Thoracic aorta (tissue), 2 donors: ENCODE data around the gene HSBP1. TPM values are rescaled to one million over a fixed set of nuclear protein-coding genes. Genes with fewer than 3 reads are reported as not detected.

ENCODE experiments used
- ATAC-seq: fragments of 150-250 bp; one replicate; pipeline ENCODE4 v1.8.0; 2017; ENCODE audit warnings: low read depth; ENCODE audit not compliant: insufficient number of reproducible peaks, low FRiP score
- DNase-seq: peaks from one replicate; pipeline ENCODE4 v3.0.0-alpha.2; 2020; ENCODE audit warnings: low spot score
- H3K27ac ChIP-seq, 2 donors: fragments of 200-600 bp; sonication (generic); 1 replicate in 1 of 2; 2 replicates in 1 of 2; pipeline ENCODE4 v1.5.1; 2016; ENCODE audit warnings: mild to moderate bottlenecking in 2 of 2, moderate library complexity in 2 of 2
- H3K27me3 ChIP-seq: fragments of 200-600 bp; sonication (generic); replicated peaks from 2 replicates; pipeline ENCODE4 v1.6.0; 2016; ENCODE audit warnings: mild to moderate bottlenecking; ENCODE audit not compliant: insufficient read depth
- H3K36me3 ChIP-seq: fragments of 200-600 bp; sonication (generic); one replicate; pipeline ENCODE4 v1.5.1; 2016
- H3K4me1 ChIP-seq, 2 donors: fragments of 200-600 bp; sonication (generic); 1 replicate in 1 of 2; 2 replicates in 1 of 2; pipeline versions ENCODE4 v1.5.1 to v1.6.0; 2016; ENCODE audit warnings: low read depth in 2 of 2, mild to moderate bottlenecking in 1 of 2; ENCODE audit not compliant: control insufficient read depth in 1 of 2
- H3K4me3 ChIP-seq: fragments of 200-600 bp; sonication (generic); 2 replicates; pipeline ENCODE4 v1.5.1; 2016; ENCODE audit warnings: mild to moderate bottlenecking
- H3K9me3 ChIP-seq: fragments of 200-600 bp; sonication (generic); 2 replicates; pipeline ENCODE4 v1.5.1; 2016
- CTCF ChIP-seq: fragments of 200-600 bp; sonication (generic); IDR thresholded peaks from one replicate; pipeline ENCODE4 v1.5.1; 2019; ENCODE audit warnings: antibody characterized with exemption
- total RNA-seq, 2 donors: library from RNA; depleted of rRNA; stranded (reverse); fragments of >200 nt; gene quantifications; one replicate each; pipeline versions ENCODE4 v1.1.0 to v1.2.3, GENCODE V29; 2016

The HSBP1 gene
- total RNA-seq, 2 donors from 2014 or later, result 11.0 to 15.0 TPM

GRCh38 chr16:83830091-83830768 is 22.5 kb downstream of the HSBP1 start:
- ATAC-seq (no peak), DNase-seq (no peak)
- Histone ChIP-seq H3K4me1 (no peaks in the 10 kb centered on the region), H3K9me3 (no peaks in the 10 kb centered on the region), H3K36me3 (no peaks in the 10 kb centered on the region), H3K27ac (no peak overlapping the region), H3K27me3 (no peaks in the 10 kb centered on the region), H3K4me3 (no peak overlapping the region)
- no peak for TF ChIP-seq CTCF

- no peaks in the 10 kb centered on the region for H3K36me3 ChIP-seq
- no peaks in the 10 kb centered on the region for H3K9me3 ChIP-seq
- H3K27me3 ChIP-seq, result no peaks in the 10 kb centered on the region
- no peak overlapping the region for H3K27ac ChIP-seq
- no peaks in the 10 kb centered on the region for H3K4me1 ChIP-seq
- no peak for ATAC-seq
- no peak for TF ChIP-seq CTCF
- no peak overlapping the region for H3K4me3 ChIP-seq
- DNase-seq, result no peak
Measured at GRCh38 chr16:83830769-83831455, 23.1 kb downstream of the HSBP1 start.

- TF ChIP-seq CTCF, result no peak
- ATAC-seq (no peak), DNase-seq (no peak)
- Histone ChIP-seq H3K4me1 (no peaks in the 10 kb centered on the region), H3K36me3 (no peaks in the 10 kb centered on the region), H3K9me3 (no peaks in the 10 kb centered on the region), H3K27ac (no peak overlapping the region), H3K4me3 (no peak overlapping the region), H3K27me3 (no peaks in the 10 kb centered on the region)
Measured at GRCh38 chr16:83831456-83831987, 23.7 kb downstream of the HSBP1 start.

GRCh38 chr16:83833921-83834320 is 26.1 kb downstream of the HSBP1 start:
- no peaks in the 10 kb centered on the region for H3K4me1 ChIP-seq
- no peaks in the 10 kb centered on the region for H3K9me3 ChIP-seq
- ATAC-seq (no peak), DNase-seq (no peak)
- H3K36me3 ChIP-seq, result no peaks in the 10 kb centered on the region
- TF ChIP-seq CTCF, result no peak
- no peaks in the 10 kb centered on the region for H3K27me3 ChIP-seq
- no peak overlapping the region for H3K27ac ChIP-seq
- no peak overlapping the region for H3K4me3 ChIP-seq

- DNase-seq (no peak), ATAC-seq (no peak)
- TF ChIP-seq CTCF, result no peak
- H3K36me3 ChIP-seq, result no peaks in the 10 kb centered on the region
- no peaks in the 10 kb centered on the region for H3K9me3 ChIP-seq
- no peak overlapping the region for H3K27ac ChIP-seq
- no peak overlapping the region for H3K4me3 ChIP-seq
- H3K4me1 ChIP-seq, result no peaks in the 10 kb centered on the region
- no peaks in the 10 kb centered on the region for H3K27me3 ChIP-seq
Measured at GRCh38 chr16:83835586-83836566, 28.1 kb downstream of the HSBP1 start.
